WTC11 (cell line): ENCODE data around the gene TNFAIP8L1. TPM values are rescaled to one million over a fixed set of nuclear protein-coding genes. Genes with fewer than 3 reads are reported as not detected.

ENCODE experiments used
- ATAC-seq: fragments of 200-7000 bp; cut with Tn5 transposase; 2 replicates; pipeline ENCODE4 v1.10.0; 2021; ENCODE audit warnings: mild to moderate bottlenecking, moderate library complexity
- CTCF ChIA-PET: fragments of 300-600 bp; sonication (Branson Sonifier 250); formaldehyde crosslinking; loops from one replicate; lab custom pipeline; 2021; ENCODE audit warnings: antibody characterized with exemption; lab: Charles Lee
- POLR2A ChIA-PET: fragments of 350-600 bp; sonication (Branson Sonifier 250); formaldehyde crosslinking; loops from one replicate; lab custom pipeline; 2021; ENCODE audit warnings: antibody characterized with exemption; lab: Charles Lee
- DNase-seq: peaks from one replicate; pipeline ENCODE4 v3.0.0; 2021; ENCODE audit warnings: low spot score
- H3K27ac Mint-ChIP-seq: 2 replicates; pipeline ENCODE4 v1.8.0; 2021; ENCODE audit warnings: mixed read lengths
- H3K27me3 Mint-ChIP-seq: 2 replicates; pipeline ENCODE4 v1.8.0; 2021; ENCODE audit warnings: low read depth, mild to moderate bottlenecking, moderate library complexity, mixed read lengths
- H3K36me3 Mint-ChIP-seq: 2 replicates; pipeline ENCODE4 v1.8.0; 2021; ENCODE audit warnings: mixed read lengths
- H3K4me1 Mint-ChIP-seq: 2 replicates; pipeline ENCODE4 v1.8.0; 2022; ENCODE audit warnings: mixed read lengths
- H3K4me3 Mint-ChIP-seq: 2 replicates; pipeline ENCODE4 v1.8.0; 2021; ENCODE audit warnings: mild to moderate bottlenecking, moderate library complexity, mixed read lengths
- H3K9me3 Mint-ChIP-seq: 2 replicates; pipeline ENCODE4 v1.8.0; 2021; ENCODE audit warnings: mixed read lengths
- AFF4 ChIP-seq: sonication (generic); formaldehyde crosslinking; IDR thresholded peaks from 2 replicates; pipeline ENCODE4 v1.8.1; 2023; ENCODE audit warnings: mild to moderate bottlenecking, missing genetic modification reagents, borderline replicate concordance
- ATF1 ChIP-seq: sonication (generic); formaldehyde crosslinking; IDR thresholded peaks from 2 replicates; pipeline ENCODE4 v1.8.1; 2023; ENCODE audit warnings: mild to moderate bottlenecking, moderate library complexity, missing genetic modification reagents
- E2F4 ChIP-seq: sonication (generic); formaldehyde crosslinking; IDR thresholded peaks from 2 replicates; pipeline ENCODE4 v1.8.1; 2022; ENCODE audit warnings: low read depth, mild to moderate bottlenecking, moderate library complexity, missing genetic modification reagents, borderline replicate concordance
- FOXP4 ChIP-seq: sonication (generic); formaldehyde crosslinking; IDR thresholded peaks from 2 replicates; pipeline ENCODE4 v1.8.0; 2022; ENCODE audit warnings: mild to moderate bottlenecking, missing genetic modification reagents
- SOX15 ChIP-seq: fragments of 250-450 bp; sonication (Bioruptor Pico); IDR thresholded peaks from 2 replicates; pipeline ENCODE4 v1.9.0; 2021; ENCODE audit warnings: mild to moderate bottlenecking
- ZBTB21 ChIP-seq: sonication (generic); formaldehyde crosslinking; IDR thresholded peaks from 2 replicates; pipeline ENCODE4 v1.8.1; 2023; ENCODE audit warnings: mild to moderate bottlenecking, missing genetic modification reagents, borderline replicate concordance
- ZNF281 ChIP-seq: sonication (generic); formaldehyde crosslinking; IDR thresholded peaks from 2 replicates; pipeline ENCODE4 v1.8.0; 2023; ENCODE audit warnings: mild to moderate bottlenecking, missing genetic modification reagents
- ZNF532 ChIP-seq: fragments of 250-450 bp; sonication (Bioruptor Pico); IDR thresholded peaks from 2 replicates; pipeline ENCODE4 v1.9.0; 2021; ENCODE audit warnings: mild to moderate bottlenecking, borderline replicate concordance
- ZSCAN18 ChIP-seq: fragments of 250-450 bp; sonication (Bioruptor Pico); IDR thresholded peaks from 2 replicates; pipeline ENCODE4 v2.1.2; 2022; ENCODE audit warnings: mild to moderate bottlenecking, moderate library complexity
- total RNA-seq: library from RNA; stranded (reverse); gene quantifications from 3 replicates; pipeline ENCODE4 v1.2.3, GENCODE V29; 2021

The TNFAIP8L1 gene
- total RNA-seq, 1 experiment from 2014 or later: 8.7 TPM

GRCh38 chr19:4653793-4654436 is 14.6 kb downstream of the TNFAIP8L1 start:
- POLR2A ChIA-PET: no interaction called here
- no peak for TF ChIP-seq AFF4 (CRISPR knock-in tag)
- TF ChIP-seq, all 79 proteins: peak for 0
- no peak overlapping the region for H3K4me3 Mint-ChIP-seq
- H3K27me3 Mint-ChIP-seq: no peaks in the 10 kb centered on the region
- H3K27ac Mint-ChIP-seq: no peak overlapping the region
- no peak for ATAC-seq
- no peaks in the 10 kb centered on the region; the same call in 1 of the 2 replicates for H3K9me3 Mint-ChIP-seq
- CTCF ChIA-PET: interaction anchor here (0.6 to 1.0 kb wide), 3 partner anchors 25 to 128 kb away, joined by 3 to 4 read pairs (median 3); no protein-coding TSS in a partner anchor
- no peak for DNase-seq
- no peaks in the 10 kb centered on the region for H3K4me1 Mint-ChIP-seq
- peaks cover 14% of the 10 kb centered on the region for H3K36me3 Mint-ChIP-seq

- H3K9me3 Mint-ChIP-seq: no peaks in the 10 kb centered on the region; the same call in 1 of the 2 replicates
- no peak for TF ChIP-seq ATF1 (CRISPR knock-in tag)
- no peak for TF ChIP-seq SOX15 (CRISPR knock-in tag)
- TF ChIP-seq ZBTB21 (CRISPR knock-in tag): no peak
- no peak for TF ChIP-seq FOXP4
- no peak for TF ChIP-seq E2F4
- TF ChIP-seq ZSCAN18 (CRISPR knock-in tag): no peak
- TF ChIP-seq ZNF532 (CRISPR knock-in tag): no peak
- no peak for TF ChIP-seq ZNF281
- TF ChIP-seq, all 79 proteins: peak for 0
- no peaks in the 10 kb centered on the region for H3K4me1 Mint-ChIP-seq
- ChIA-PET POLR2A (no interaction called here), CTCF (interaction anchor here (0.6 to 1.0 kb wide), 4 partner anchors 18 to 129 kb away, joined by 3 to 5 read pairs (median 4); no protein-coding TSS in a partner anchor)
- no peak overlapping the region for H3K4me3 Mint-ChIP-seq
- no peaks in the 10 kb centered on the region for H3K27me3 Mint-ChIP-seq
- ATAC-seq: no peak
- H3K36me3 Mint-ChIP-seq: peaks cover 22% of the 10 kb centered on the region
- H3K27ac Mint-ChIP-seq: peak overlapping the region; percentile 66
- DNase-seq: no peak
Measured at GRCh38 chr19:4654437-4655361, 15.4 kb downstream of the TNFAIP8L1 start.
